NOMO-1 treated with DMSO at 0.1 percent for 48 hours (cell line): ENCODE results near the gene OPHN1.

Experiments
- DNase-seq: peaks from one replicate; lab custom pipeline; 2025; ENCODE audit not compliant: unreplicated experiment; lab: John Stamatoyannopoulos, UW

The OPHN1 gene

GRCh38 chrX:68433155-68433980 is at the start of gene OPHN1:
Gene OPHN1, minus strand, starts transcription at chrX:68433495. Its CDS starts 475 bp downstream, at chrX:68433020.
- no peak for DNase-seq

- no peak for DNase-seq
These were observed 47.7 kb upstream of the OPHN1 start for GRCh38 chrX:68480969-68481368.

GRCh38 chrX:68464796-68465195 is 31.5 kb upstream of the OPHN1 start:
- no peak for DNase-seq

GRCh38 chrX:68463880-68464279 is 30.6 kb upstream of the OPHN1 start:
- no peak for DNase-seq

- peak; percentile 25 for DNase-seq
These were observed 29.4 kb upstream of the OPHN1 start for GRCh38 chrX:68462653-68463052.

GRCh38 chrX:68462197-68462596 is 28.9 kb upstream of the OPHN1 start:
- DNase-seq: no peak

GRCh38 chrX:68461576-68461975 is 28.3 kb upstream of the OPHN1 start:
- DNase-seq: no peak

- no peak for DNase-seq
These were observed 27.8 kb upstream of the OPHN1 start for GRCh38 chrX:68461093-68461492.

- no peak for DNase-seq
These were observed 21.8 kb upstream of the OPHN1 start for GRCh38 chrX:68455151-68455510.

- DNase-seq: no peak
These were observed 21.3 kb upstream of the OPHN1 start for GRCh38 chrX:68454476-68455150.

- DNase-seq: no peak
These were observed 18.4 kb upstream of the OPHN1 start for GRCh38 chrX:68451720-68452119.

GRCh38 chrX:68443155-68443868 is 10.0 kb upstream of the OPHN1 start:
- peak; percentile 34 for DNase-seq

- DNase-seq: no peak
These were observed 7.6 kb upstream of the OPHN1 start for GRCh38 chrX:68440940-68441339.

- DNase-seq: no peak
These were observed 7.1 kb upstream of the OPHN1 start for GRCh38 chrX:68440442-68440841.

GRCh38 chrX:68439341-68439740 is 6.0 kb upstream of the OPHN1 start:
- DNase-seq: no peak

GRCh38 chrX:68438575-68438974 is 5.3 kb upstream of the OPHN1 start:
- no peak for DNase-seq

GRCh38 chrX:68433981-68434299 is 645 bp upstream of the OPHN1 start:
- DNase-seq: no peak

GRCh38 chrX:68432648-68433047 is 647 bp downstream of the OPHN1 start:
- no peak for DNase-seq

GRCh38 chrX:68431836-68432235 is 1.5 kb downstream of the OPHN1 start:
- no peak for DNase-seq

- no peak for DNase-seq
These were observed 4.1 kb downstream of the OPHN1 start for GRCh38 chrX:68429216-68429615.

GRCh38 chrX:68428431-68428830 is 4.9 kb downstream of the OPHN1 start:
- no peak for DNase-seq

- no peak for DNase-seq
These were observed 8.6 kb downstream of the OPHN1 start for GRCh38 chrX:68424719-68425118.
